ENCODE data around the gene TSPAN14.
"Not testable (repeated sequence)": the region's sequence is repeated elsewhere in the genome, so short reads cannot be mapped to it uniquely, and the experiment has no call there.

TSPAN14 gene

GRCh38 chr10:80472234-80473095, 18.4 kb downstream of the TSPAN14 start:
- DNase-seq, result no peak

GRCh38 chr10:80473096-80473657, 19.1 kb downstream of the TSPAN14 start:
- DNase-seq, result no peak

DNA sequence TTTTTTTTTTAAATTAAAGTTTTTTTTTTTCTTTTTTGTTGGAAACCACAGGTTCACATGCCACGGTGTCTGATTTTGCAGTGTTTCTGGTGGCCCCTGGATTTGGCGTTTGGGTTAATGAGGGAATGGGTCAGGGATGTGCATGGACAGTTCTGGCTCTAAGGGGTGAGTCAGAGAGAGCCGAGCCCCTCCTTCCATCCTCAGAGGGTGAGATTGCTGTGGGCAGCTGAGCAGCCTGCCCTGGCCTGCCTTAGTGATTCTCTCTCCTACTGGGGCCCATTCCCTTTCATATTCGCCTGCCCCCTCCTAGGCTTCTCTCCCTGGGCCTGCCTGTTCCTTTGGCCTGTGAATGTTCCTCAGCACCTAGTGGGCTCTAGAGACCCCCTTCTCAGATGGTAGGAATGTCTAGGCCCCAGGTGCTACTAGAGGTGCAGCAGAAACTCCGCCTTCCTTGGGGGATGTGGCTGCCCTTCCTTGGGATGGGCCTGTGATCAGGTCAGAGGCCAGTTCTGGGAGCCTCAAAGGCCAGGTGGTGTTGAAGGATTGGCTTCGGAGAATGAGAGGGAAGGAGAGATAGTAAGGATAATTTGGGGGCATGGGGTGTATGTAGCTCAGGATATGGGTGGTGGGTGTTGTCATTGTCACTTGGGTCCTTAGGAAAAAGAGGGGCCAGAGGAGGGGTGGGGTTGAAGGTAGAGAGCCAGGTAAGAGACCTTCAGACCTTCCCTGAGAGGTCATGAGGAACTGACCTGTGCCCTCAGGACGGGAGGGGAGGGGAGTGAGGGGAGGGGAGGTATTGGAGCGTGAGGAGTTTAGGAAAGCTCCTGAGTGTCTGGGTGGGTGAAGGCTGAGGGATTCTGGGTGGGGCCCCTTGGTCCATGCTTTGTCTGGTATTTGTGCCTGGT, 19.8 kb downstream of the TSPAN14 start:
- no peak for DNase-seq

DNA sequence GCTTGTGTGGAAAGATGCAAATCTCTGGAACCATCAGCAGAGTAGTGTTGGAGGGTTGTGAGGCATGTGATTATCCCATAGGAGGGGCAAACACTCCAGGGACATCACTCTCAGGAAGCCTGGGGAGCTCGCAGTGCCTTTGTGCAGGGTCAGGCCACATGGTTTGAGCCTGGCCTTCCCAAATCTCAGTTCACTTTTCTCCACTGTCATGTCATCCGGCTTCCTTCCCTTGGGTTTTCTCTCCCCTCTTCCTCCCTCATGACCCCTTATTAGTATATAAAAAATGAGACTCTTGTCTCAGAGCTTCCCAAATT, 20.4 kb downstream of the TSPAN14 start:
- no peak for DNase-seq

GRCh38 chr10:80474941-80475340, 20.8 kb downstream of the TSPAN14 start:
- no peak for DNase-seq

- DNase-seq, result not testable (repeated sequence)
These were observed 21.5 kb downstream of the TSPAN14 start for GRCh38 chr10:80475641-80476040.

DNA sequence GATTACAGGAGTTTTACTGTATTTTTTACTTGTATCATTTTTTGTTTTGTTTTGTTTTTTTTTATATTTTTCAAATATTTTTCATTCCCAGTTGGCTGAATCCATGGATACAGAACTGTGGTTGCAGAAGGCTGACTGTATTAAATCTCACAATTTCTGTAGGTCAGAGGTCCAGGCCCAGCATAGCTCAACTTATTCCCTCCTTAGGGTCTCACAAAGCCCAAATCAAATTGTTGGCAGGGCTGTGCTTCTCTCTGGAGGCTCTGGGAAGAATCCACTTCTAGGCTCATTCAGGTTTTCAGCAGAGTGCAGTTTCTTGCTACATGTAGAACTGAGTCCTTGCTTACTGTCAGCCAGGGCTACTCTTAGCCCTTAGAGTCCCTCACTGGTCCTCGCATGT, 22.6 kb downstream of the TSPAN14 start:
- no peak for DNase-seq

- no peak for DNase-seq
These were observed 23.7 kb downstream of the TSPAN14 start for GRCh38 chr10:80477813-80478212.

GRCh38 chr10:80480373-80480772, 26.3 kb downstream of the TSPAN14 start:
- not testable (repeated sequence) for DNase-seq

DNA sequence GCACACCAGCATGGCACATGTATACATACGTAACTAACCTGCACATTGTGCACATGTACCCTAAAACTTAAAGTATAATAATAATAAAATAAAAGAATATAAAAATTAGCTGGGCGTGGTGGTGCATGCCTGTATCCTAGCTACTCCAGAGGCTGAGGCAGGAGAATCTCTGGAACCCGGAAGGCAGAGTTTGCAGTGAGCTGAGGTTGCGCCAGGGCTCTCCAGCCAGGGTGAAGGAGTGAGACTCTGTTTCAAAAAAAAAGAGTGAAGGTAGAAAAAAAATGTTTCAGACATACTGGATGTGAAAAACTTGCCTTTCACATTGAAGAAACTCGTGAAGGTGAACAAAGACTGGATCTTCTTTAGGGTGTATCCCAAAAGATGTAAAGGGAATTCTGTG, 26.7 kb downstream of the TSPAN14 start:
- DNase-seq, result no peak

GRCh38 chr10:80484243-80484642, 30.1 kb downstream of the TSPAN14 start:
- DNase-seq, result no peak

GRCh38 chr10:80484676-80485075, 30.6 kb downstream of the TSPAN14 start:
- DNase-seq, result no peak

- no peak for DNase-seq
These were observed 31.2 kb downstream of the TSPAN14 start for GRCh38 chr10:80485076-80485945.

DNA sequence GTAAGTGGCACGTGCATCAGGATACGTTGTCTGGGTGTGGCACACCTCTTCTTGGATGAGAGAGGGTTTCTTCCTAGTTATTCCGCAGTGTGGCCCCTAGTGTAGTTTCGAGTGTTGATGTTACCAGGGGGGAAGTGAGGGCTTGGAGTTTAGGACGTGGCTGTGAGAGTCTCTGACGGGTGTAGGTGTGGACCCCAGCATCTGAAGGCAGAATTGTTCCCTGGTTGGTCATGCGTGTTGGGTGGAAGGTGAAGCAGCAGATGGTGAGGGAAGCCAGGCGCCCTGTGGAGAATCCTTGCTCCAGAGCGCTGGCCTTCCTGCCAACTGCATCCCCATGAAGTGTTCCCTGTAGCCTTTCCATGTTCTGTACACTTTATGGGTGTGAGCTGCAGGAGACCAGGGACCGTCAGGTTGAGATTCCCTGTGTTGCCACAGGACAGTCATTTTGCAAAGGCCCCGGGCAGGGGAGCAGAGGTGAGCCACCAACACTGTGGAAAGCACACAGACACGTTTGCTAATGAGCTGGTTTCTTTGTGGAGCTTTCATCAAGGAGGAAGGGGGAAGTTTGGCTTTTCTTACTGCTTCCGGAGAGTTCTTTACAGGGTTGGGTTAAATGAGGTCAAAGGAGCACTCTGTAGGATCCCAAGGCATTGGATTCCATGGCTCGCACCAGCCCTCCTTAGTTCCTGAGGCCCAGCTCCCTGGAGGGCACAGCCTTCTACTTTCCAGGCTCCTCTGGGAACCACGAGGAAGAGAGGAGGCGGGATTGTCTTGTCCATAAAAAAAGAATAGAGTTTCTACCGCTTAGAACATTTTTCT, 32.0 kb downstream of the TSPAN14 start:
- no peak for DNase-seq

DNA sequence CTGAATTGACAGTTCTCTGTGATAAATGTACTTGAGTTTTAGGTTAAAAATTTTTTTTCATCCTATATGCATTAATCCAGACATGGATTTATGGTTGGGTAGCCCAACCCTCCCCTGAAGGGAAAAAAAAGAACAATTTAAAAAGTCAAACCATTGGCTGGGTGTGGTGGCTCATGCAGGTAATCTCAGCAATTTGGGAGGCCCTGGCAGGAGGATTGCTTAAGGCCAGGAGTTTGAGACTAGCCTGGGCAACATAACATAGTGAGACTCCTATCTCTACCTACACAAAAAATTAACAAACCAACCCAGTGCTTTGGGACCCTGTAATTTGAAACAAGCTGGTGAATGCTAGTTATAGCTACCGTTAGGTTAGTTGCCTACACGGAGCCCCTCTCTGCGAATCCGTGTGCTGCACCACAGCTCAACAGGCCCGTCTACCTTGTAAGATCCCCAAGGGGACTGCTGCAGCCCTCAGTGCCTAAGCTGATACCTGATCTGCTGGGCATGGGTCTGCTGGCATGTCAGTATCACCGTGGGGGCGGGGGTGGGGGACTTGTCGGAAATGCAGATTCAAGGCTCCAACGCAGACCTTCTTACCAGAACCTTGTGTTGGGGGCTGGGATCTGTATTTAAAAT, 32.8 kb downstream of the TSPAN14 start:
- DNase-seq, result no peak

- DNase-seq, result no peak
These were observed 33.3 kb downstream of the TSPAN14 start for GRCh38 chr10:80487421-80487785.

- no peak for DNase-seq
These were observed 33.9 kb downstream of the TSPAN14 start for GRCh38 chr10:80487791-80488538.

GRCh38 chr10:80488539-80489066, 34.5 kb downstream of the TSPAN14 start:
- DNase-seq, result no peak

- no peak for DNase-seq
These were observed 35.4 kb downstream of the TSPAN14 start for GRCh38 chr10:80489371-80490112.

All from RPMI8226 (cell line).